Subcutaneous adipose tissue (tissue), 4 donors: ENCODE results near the gene KCND2. TPM values are rescaled to one million over a fixed set of nuclear protein-coding genes. Genes with fewer than 3 reads are reported as not detected.

ENCODE experiments used
- total RNA-seq, 4 donors: library from RNA; depleted of rRNA; stranded (reverse); fragments of >200 nt; gene quantifications; one replicate each; pipeline ENCODE4 v1.1.0, GENCODE V29; 2016
- TF ChIP-seq, protein P1 (sequence below): fragments of 450-650 bp; IDR thresholded peaks from one replicate; pipeline ENCODE4 v1.5.1; 2016; ENCODE audit warnings: low read depth, mild to moderate bottlenecking, control low read depth, antibody characterized with exemption, moderate library complexity

Gene KCND2
- total RNA-seq, 4 donors from 2014 or later: 1.5 to 8.0 (median 1.8) TPM

- TF ChIP-seq, protein P1, sequence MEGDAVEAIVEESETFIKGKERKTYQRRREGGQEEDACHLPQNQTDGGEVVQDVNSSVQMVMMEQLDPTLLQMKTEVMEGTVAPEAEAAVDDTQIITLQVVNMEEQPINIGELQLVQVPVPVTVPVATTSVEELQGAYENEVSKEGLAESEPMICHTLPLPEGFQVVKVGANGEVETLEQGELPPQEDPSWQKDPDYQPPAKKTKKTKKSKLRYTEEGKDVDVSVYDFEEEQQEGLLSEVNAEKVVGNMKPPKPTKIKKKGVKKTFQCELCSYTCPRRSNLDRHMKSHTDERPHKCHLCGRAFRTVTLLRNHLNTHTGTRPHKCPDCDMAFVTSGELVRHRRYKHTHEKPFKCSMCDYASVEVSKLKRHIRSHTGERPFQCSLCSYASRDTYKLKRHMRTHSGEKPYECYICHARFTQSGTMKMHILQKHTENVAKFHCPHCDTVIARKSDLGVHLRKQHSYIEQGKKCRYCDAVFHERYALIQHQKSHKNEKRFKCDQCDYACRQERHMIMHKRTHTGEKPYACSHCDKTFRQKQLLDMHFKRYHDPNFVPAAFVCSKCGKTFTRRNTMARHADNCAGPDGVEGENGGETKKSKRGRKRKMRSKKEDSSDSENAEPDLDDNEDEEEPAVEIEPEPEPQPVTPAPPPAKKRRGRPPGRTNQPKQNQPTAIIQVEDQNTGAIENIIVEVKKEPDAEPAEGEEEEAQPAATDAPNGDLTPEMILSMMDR: no peak
Observed at GRCh38 chr7:120412139-120413050, 139.4 kb downstream of the KCND2 start.

DNA sequence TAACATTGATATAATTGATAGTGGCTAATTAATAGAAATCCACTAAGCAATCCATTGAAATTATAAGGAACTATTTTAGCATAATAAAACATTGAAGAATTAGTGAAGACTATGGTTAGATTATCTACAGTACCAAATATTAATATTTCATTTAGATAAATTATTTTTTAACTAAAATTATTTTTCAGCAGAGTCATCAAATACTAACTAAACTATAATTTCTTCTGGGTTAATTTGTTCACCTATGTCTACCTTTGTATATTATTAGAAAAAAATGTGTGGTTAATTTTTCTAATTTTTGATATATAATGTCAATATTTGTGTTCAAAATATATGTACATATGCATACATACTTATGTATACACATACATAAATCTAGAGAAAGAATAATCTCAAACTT is 140.2 kb downstream of the KCND2 start:
- TF ChIP-seq, protein P1: no peak

DNA sequence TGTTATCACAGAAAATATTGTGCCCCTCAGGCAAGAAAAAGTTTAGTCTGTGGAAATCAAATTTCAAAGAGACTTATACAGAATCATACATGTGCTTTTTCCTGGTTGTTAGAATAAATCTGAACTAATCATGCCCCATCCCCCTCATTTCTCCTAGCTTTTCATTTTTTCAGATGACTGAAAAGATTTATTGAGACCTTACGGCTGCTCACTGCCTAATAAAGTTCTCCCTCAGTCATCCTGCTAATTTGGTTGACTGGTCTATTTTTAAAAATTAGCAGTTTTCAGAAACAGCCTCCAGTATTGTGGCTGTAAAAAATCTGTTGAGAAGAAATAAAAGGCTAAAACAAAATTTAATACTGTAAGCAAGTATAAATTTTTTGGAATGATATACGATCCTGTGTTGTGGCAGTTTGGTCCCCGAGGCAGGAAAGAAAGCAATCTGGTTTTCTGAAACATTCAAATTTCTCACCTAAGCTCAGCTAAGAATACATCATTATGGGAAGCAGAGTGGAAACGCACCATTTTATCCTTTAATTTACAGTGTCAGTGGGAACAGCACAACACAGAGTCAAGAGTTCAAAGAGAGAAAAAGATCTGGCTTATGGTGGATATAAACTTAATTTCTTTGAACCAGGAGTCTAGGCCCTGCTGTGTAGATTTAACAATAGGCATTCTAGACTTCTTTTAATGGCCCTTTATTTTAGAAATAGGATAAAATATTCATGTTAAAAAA is 144.4 kb downstream of the KCND2 start:
- TF ChIP-seq, protein P1: no peak

GRCh38 chr7:120421151-120421651 is 148.2 kb downstream of the KCND2 start:
- TF ChIP-seq, protein P1: no peak

DNA sequence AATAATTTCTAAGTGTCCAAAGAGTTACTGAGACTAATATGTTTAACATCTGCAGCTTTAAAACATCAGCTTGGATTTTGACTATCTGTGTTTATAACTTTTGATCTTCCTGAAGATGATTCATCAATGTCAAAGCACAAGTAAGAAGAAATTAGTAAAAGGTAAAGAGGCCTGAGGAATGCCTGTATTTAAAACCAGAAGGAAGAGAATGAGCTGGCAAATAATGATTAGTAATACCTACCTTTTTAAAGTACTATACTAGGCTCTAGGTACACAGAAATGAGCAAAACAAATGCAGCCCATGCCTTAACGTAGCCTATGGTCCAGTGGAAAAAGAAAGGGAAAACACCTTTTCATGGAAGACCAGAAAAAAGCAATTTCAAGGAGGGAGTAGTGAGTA is 158.0 kb downstream of the KCND2 start:
- TF ChIP-seq, protein P1: no peak

- TF ChIP-seq, protein P1: no peak
Observed at GRCh38 chr7:120436487-120437060, 163.6 kb downstream of the KCND2 start.

DNA sequence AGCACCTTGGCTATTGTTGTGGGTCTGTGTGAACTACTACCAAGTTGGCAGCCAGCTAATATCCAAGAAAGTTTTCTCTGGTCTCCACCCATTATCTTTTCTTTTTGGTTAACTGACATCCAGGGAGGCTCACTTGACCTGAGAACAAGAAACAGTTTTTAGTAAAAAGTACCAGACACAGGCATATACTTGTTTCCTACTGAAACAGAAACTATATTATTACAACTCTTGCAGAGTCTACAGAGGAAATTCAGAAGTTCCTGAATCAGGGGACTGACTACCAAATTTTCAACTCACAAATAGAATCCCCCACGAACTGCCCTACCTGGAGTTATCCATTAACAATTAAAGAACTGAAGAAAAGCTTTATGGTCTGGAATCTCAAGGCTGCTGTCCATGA is 168.9 kb downstream of the KCND2 start:
- TF ChIP-seq, protein P1: no peak
